Measurements from ENCODE around the gene AKAIN1.

DNA sequence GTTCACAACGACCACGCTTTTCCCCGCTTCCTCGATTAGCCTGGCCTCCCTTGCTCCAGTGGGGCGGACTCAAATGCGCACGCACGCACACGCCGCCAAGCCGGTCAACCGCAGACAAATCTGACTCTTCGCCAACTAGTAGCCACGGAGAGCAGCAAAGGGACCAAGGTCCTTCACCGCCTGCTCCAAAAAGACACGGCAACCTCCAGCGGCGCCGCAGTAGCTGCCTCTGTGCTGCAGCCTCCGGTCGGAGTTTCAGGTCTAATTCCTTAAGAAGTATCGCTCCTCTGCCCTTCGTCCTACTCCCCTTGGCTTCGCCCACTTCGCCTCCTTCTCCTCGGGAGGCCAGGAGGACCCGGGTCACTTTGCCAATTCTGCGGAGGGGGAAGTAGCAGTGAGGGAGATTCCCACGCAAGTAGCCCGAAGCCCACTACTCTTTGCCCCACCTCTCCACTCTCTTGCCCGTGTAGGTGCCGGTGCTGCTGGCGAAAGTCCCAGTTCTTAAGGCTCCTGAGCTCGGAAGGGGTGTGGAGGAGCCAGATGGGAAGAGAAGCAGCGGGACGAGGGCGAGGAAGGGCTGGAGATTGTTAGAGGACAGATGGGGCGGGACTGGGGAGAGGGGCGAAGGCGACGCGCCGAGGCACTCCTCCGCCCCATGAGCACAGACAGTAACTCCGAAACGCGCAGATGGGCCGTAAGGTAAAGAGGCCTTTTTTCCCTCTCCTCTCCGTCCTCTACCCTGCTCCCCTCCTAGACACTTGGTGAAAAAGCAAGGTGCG, 615 bp downstream of the AKAIN1 start:
- TF ChIP-seq CTCF (IDR thresholded peaks at IDR 0.05; ENCODE audit: insufficient read depth, low read length, poor library complexity, severe bottlenecking) (no peak), EZH2phosphoT487 (conservative IDR thresholded peaks at IDR 0.05; ENCODE audit: low read length) (no peak)

All from SU-DHL-6 (cell line).